HepG2 (cell line): Measurements from ENCODE around the gene ACTA2. TPM values are rescaled to one million over a fixed set of nuclear protein-coding genes. Genes with fewer than 3 reads are reported as not detected.

Experiments
- CERS6 ChIP-seq: sonication (generic); formaldehyde crosslinking; IDR thresholded peaks from 2 replicates; pipeline ENCODE4 v1.5.0; 2020; ENCODE audit warnings: missing genetic modification reagents
- DR1 ChIP-seq: sonication (generic); formaldehyde crosslinking; IDR thresholded peaks from 2 replicates; pipeline ENCODE4 v1.8.0; 2021; ENCODE audit warnings: mild to moderate bottlenecking, missing genetic modification reagents, inconsistent platforms
- FOXM1 ChIP-seq: sonication (generic); formaldehyde crosslinking; IDR thresholded peaks from 2 replicates; pipeline ENCODE4 v1.5.0; 2020; ENCODE audit warnings: missing genetic modification reagents
- KLF12 ChIP-seq: sonication (generic); formaldehyde crosslinking; IDR thresholded peaks from 2 replicates; pipeline ENCODE4 v1.4.0; 2020; ENCODE audit warnings: missing genetic modification reagents, borderline replicate concordance
- LRRFIP1 ChIP-seq: sonication (generic); formaldehyde crosslinking; conservative IDR thresholded peaks from 2 replicates; pipeline ENCODE4 v1.4.0; 2020; ENCODE audit warnings: missing genetic modification reagents
- MXD1 ChIP-seq: sonication (generic); formaldehyde crosslinking; IDR thresholded peaks from 2 replicates; pipeline ENCODE4 v1.4.0; 2020; ENCODE audit warnings: mild to moderate bottlenecking, missing genetic modification reagents
- PAX8 ChIP-seq: sonication (generic); formaldehyde crosslinking; IDR thresholded peaks from 2 replicates; pipeline ENCODE4 v1.8.0; 2022; ENCODE audit warnings: mild to moderate bottlenecking, missing genetic modification reagents, borderline replicate concordance
- PPARG ChIP-seq: conservative IDR thresholded peaks from 2 replicates; pipeline ENCODE4 v1.6.1; 2016; ENCODE audit warnings: missing biosample characterization, missing genetic modification reagents
- TCF7 ChIP-seq: sonication (generic); IDR thresholded peaks from 2 replicates; pipeline ENCODE4 v1.6.1; 2016; ENCODE audit warnings: antibody characterized with exemption, low read depth
- ZHX2 ChIP-seq, 2 experiments: sonication (generic) in 1 of 2; formaldehyde crosslinking in 1 of 2; IDR thresholded peaks; 2 replicates each; pipeline versions ENCODE4 v1.6.1 to v1.9.0; 2014 to 2022; ENCODE audit warnings: antibody characterized with exemption in 1 of 2, borderline replicate concordance in 1 of 2, inconsistent platforms in 1 of 2, low read depth in 1 of 2, missing genetic modification reagents in 1 of 2
- ZNF10 ChIP-seq: sonication (generic); formaldehyde crosslinking; IDR thresholded peaks from 2 replicates; pipeline ENCODE4 v1.4.0; 2020; ENCODE audit warnings: mild to moderate bottlenecking, low read depth, missing genetic modification reagents, borderline replicate concordance
- ZNF451 ChIP-seq: sonication (generic); formaldehyde crosslinking; IDR thresholded peaks from 2 replicates; pipeline ENCODE4 v1.5.0; 2020; ENCODE audit warnings: mild to moderate bottlenecking, missing genetic modification reagents
- ZNF546 ChIP-seq: sonication (generic); formaldehyde crosslinking; conservative IDR thresholded peaks from 2 replicates; pipeline ENCODE4 v1.8.1; 2023; ENCODE audit warnings: mild to moderate bottlenecking, missing genetic modification reagents
- ZNF75D ChIP-seq: sonication (generic); formaldehyde crosslinking; IDR thresholded peaks from 2 replicates; pipeline ENCODE4 v1.8.1; 2023; ENCODE audit warnings: missing genetic modification reagents, mild to moderate bottlenecking, borderline replicate concordance
- ZZZ3 ChIP-seq: sonication (generic); formaldehyde crosslinking; IDR thresholded peaks from 2 replicates; pipeline ENCODE4 v1.4.0; 2020; ENCODE audit warnings: missing genetic modification reagents, mild to moderate bottlenecking, borderline replicate concordance
- polyA plus RNA-seq, 8 experiments: library from polyadenylated mRNA; depleted of rRNA in 3 of 8; stranded (reverse) in 7 of 8; unstranded in 1 of 8; fragments of >200 nt; fragmentation: Illumina TruSeq in 4 of 8; extraction: Trizol in 4 of 8; gene quantifications; 2 replicates each; pipeline versions ENCODE4 v1.2.1 to v1.2.3, GENCODE V29; 2011 to 2016; ENCODE audit warnings: low read depth in 4 of 8, missing spikeins in 1 of 8, mixed read lengths in 1 of 8; ENCODE audit not compliant: insufficient read depth in 1 of 8
- total RNA-seq, 5 experiments: library from RNA; depleted of rRNA; stranded (reverse); fragments of >200 nt; fragmentation: Illumina TruSeq; extraction: Trizol; gene quantifications; 2 replicates each; pipeline ENCODE4 v1.2.3, GENCODE V29; 2016; ENCODE audit warnings: low read depth in 1 of 5

The ACTA2 gene
- total and polyA plus RNA-seq, 2 of the 13 experiments (the other 11 are each of a cell fraction or from before 2014, with no cell fraction given) = 21.8 to 59.9 TPM

DNA sequence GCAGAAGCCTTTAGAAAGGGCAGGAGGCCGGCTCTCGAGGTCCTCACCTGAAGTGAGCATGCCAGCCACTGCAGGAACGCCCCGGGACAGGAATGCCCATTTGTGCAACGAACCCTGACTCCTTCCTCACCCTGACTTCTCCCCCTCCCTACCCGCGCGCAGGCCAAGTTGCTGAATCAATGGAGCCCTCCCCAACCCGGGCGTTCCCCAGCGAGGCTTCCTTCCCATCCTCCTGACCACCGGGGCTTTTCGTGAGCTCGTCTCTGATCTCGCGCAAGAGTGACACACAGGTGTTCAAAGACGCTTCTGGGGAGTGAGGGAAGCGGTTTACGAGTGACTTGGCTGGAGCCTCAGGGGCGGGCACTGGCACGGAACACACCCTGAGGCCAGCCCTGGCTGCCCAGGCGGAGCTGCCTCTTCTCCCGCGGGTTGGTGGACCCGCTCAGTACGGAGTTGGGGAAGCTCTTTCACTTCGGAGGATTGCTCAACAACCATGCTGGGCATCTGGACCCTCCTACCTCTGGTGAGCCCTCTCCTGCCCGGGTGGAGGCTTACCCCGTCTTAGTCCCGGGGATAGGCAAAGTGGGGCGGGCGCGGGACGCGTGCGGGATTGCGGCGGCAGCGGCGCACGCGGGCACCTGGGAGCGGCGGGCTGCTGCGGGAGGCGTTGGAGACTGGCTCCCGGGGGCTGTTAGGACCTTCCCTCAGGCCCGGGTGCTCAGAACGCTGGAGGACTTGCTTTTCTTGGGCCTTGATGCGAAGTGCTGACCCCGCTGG lies 38.0 kb upstream of the ACTA2 start, which contains the start of gene FAS (continued):
- no peak for TF ChIP-seq CERS6 (CRISPR knock-in tag)
- TF ChIP-seq TCF7 = no peak
- no peak for TF ChIP-seq KLF12
- no peak for TF ChIP-seq ZNF451 (CRISPR knock-in tag)
- no peak for TF ChIP-seq ZNF75D (CRISPR knock-in tag)
- no peak for TF ChIP-seq PAX8 (CRISPR knock-in tag)
- TF ChIP-seq DR1 (CRISPR knock-in tag) = no peak
- TF ChIP-seq MXD1 (CRISPR knock-in tag) = 0 out of 2 replicates have a peak, but pooled peaks have one; percentile 36
- TF ChIP-seq ZZZ3 = no peak
- no peak for TF ChIP-seq LRRFIP1
- no peak for TF ChIP-seq ZNF10
- TF ChIP-seq PPARG = no peak
- no peak for TF ChIP-seq ZHX2 (IDR thresholded peaks at IDR 0.05; ENCODE audit: low read depth)
- TF ChIP-seq ZHX2 (CRISPR knock-in tag; IDR thresholded peaks at IDR 0.05; ENCODE audit: borderline replicate concordance) = no peak
- TF ChIP-seq ZNF546 (CRISPR knock-in tag) = no peak
- no peak for TF ChIP-seq FOXM1 (CRISPR knock-in tag)
